ENCODE measurements around the gene KRT15.

Gene KRT15

DNA sequence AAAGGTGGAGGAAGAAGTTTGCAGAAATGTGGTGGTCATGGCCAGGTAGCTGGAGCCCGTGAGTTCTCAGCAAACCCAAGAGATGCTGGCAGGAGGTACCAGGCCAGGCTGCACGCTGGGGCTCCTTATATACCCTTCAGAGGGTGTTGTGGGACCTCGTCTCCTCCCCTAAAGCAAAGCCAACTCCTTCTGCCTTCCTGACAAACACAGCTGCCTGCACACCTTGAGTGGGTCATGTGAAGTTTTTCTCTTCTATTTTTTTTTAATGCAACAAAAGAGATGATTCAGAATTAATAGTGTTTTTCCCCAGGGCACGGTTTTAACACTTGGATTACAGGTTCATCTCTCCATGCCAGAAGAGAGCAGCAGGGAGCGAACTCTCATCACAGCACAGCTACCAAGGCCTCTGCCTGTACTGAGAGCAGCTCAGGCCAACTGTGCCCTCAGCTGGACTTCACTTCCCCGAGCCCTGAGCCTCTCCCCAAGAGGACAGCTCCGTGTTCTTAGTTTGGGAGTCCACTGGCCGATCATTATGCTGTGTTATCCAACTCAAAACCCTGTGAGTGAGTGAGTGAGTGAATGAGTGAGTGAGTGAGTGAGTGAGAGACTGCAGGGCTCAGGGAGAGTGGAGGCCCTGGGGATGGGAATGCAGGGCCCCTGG is at the start of gene KRT15:
KRT15 (minus strand) TSS at position 102 of the 661 bp plus-strand sequence; CDS start at position 39, 63 bp downstream.
- DNase-seq: no peak

DNA sequence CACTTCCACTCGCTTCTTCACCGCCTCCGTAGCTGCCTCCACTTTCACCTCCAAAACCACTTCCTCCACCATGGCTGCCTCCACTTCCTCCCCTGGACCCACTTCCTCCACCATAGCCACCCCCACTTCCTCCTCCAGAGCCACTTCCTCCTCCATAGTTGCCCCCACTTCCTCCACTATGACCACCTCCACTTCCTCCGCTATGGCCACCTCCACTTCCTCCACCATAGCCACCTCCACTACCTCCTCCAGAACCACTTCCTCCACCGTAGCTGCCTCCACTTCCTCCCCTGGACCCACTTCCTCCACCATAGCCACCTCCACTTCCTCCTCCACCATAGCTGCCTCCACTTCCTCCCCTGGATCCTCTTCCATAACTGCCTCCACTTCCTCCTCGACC is 48.6 kb upstream of the KRT15 start:
- no peak for DNase-seq

DNA sequence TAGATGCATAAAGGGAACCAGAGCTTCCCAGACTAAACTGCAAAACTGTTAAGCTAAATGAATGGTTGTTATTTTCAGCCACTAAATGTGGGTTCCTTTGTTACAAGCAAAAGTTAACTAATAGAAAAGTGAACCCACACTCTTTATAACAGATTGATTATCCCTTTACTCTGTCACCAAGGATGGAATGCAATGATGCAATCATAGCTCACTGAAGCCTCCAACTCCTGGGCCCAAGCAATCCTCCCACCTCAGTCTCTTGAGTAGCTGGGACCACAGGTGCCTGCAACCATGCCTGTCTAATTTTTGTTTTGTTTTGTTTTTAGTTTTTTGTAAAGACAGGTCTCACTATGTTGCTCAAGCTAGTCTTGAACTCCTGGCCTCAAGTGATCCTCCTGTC is 46.6 kb upstream of the KRT15 start:
- no peak for DNase-seq

DNA sequence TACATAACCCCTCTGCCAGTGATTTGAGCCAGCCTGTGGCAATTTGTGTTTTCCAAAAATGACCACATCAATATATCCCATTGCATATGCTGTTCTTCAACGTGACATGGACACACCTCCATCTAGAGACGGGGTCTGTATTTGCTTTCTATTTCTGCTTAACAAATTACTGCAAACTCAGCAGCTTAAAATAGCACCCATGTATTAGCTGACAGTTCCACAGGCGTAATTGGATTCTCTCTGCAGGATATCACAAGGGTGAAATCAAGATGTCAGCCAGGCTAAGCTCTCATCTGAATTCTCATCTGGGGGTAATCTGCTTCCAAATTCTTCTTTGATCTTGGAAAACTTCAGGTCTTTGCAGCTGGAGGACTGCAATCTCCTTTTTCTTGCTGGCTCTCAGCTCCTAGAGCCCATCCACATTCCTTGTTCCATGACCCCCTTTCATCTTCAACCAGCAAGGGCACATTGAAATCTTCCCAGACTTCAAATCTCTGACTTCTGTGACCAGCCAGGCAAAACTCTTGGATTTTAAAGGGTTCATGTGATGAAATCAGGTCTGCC is 45.0 kb upstream of the KRT15 start:
- no peak for DNase-seq

DNA sequence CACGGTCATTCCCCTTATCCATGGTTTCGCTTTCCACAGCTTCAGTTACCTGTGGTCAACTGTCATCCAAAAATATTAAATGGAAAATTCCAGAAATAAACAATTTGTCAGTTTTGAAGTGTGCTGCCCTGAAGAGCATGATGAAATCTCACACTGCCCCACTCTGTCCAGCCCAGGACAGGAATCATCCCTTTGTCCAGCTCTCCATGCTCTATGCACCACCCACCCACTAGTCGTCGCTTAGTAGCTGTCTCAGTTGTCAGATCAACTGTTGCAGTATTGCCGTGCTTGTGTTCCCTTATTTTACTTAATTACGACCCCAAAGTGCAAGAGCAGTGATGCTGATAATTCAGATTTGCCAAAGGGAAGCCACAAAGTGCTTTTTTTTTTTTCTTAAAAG is 42.9 kb upstream of the KRT15 start:
- DNase-seq: no peak

DNA sequence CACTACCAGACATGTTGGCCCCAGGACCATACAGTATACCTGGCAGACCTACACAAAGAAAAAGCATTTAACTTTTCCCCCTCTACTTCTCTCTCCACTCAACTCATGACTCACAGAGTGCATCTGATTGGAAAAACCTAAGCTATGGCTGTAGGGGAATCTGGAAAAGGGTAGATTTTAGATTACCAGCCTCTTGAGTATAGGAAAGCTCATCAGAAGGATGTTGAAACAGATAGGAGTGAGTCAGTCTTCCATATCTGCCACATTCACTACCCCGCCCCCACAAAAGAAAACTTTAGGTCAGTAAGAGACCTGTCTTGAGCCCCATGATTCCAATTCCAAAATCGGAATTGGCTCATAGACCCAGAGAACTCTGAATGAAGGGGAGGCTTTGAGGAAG is 40.9 kb upstream of the KRT15 start:
- DNase-seq: peak; percentile 40

DNA sequence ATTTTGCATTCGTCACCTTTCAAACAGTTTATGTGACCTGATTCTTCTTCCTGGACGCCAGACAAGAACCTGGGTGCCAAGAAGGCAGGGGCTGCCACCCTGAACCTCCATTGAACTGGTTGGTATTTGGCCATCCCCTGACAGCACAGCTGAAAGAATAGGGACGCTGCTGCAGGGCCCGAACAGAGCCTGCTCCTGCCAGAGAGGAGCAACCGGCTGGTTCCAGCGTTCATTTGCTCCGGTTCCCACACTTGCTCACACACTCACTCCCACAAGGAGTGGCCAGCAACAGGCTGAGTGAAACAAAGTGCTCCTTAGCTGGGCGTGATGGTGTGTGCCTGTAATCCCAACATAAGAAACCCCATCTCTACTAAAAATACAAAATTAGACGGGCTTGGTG is 38.2 kb upstream of the KRT15 start:
- no peak for DNase-seq

DNA sequence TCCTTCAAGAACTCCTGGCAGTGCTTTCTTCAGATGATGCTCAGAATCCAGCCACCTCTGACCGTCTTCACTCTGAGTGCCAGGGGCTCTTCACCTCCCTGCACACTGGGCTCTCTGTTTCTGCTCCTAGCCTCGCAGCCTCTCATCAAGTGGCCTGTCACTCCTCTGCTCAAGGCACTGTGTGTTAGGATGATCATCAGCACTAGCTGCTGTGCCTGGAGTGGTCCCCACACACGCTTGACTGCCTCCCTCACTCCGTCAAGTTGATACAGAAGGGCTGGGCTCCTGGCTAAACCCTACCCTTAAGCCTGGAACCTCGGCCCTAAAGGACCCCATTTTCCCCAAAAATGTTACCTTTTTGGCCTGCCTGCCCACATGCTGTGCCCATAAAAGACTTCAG is 37.6 kb upstream of the KRT15 start:
- DNase-seq: no peak

DNA sequence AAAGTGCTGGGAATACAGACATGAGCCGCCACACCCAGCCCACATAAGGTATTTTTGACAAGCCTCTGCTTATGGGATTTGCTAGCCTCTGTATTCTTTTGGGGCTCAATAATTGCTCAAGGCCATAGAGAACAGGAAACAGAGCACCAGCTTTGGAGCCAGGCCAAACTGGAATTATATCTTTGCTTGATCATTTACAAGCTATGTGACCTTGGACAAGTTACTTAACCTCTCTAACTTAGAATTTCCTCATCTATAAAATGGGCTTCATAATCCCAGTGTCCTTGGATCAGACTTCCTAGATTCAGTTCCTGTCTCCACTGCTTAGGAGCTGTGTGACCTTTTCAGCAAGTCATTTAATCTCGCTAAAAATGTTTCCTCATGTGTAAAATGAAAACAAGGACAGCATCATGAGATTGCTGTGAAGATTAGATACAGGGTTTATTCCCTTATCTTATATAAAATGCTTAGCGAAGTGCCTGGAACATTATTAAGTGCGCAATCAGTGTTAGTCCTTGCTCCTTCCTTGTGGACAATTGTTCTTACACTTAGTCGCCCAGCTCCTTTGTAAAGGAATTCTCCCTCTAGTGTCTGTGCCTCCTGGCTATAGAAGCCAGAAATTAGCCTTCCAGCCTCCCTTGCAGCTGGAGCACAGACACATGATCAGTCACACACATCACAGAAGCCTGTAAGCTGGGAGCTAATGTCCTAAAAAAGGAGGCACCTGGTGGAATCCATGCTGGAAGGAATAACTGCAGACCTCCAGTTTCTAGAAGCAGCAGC is 36.6 kb upstream of the KRT15 start:
- no peak for DNase-seq

DNA sequence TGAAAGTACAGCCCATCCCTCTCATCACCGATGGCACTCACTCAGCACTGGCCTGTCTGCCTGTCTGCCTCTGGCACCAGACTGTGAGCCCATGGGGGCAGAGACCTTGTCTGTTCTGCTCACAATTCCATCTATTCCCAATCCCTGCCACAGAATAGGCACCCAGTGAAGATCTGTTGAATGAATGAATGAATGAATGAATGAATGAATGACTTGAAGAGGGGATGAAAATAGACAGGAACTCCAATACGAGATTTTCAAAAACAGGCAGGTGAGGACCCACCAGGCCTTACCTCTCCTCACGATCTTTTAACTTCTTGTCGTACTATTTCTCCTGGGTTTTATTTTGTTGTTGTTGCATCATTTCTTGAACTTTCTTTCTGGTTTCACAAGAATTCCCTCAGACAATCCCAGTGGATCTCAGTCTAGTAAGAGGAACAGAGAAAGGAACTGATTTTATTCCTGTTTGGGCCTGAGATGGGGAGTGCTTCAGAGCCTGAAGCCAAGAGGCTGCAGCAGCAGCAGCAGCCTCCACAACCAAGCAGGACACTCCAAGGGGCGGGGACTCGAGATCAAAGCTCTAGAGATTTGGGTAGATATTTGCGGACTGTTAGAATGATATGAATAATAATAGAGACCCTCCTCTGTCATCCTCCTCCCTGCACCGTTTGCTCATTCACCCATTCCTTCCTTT is 35.4 kb upstream of the KRT15 start:
- DNase-seq: no peak

DNA sequence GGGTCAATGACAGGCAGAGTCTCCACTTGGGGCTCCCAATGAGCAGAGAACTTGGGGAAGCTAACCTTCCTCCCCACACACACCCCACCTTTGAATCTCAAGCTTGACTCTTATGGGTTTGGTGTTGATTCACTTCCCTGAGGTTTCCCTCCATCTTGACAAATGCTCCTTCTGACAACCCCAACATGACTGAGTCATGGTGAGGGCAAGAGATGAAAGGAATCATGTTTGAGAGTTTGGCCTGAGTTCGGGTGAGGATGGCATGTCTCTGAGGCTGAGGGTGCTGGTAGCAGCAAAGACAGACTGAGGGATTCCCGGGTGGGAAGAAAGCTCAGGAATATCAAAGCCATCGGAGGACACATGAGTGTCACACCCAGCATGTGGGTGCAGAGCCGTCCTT is 34.5 kb upstream of the KRT15 start:
- DNase-seq: peak; percentile 44

DNA sequence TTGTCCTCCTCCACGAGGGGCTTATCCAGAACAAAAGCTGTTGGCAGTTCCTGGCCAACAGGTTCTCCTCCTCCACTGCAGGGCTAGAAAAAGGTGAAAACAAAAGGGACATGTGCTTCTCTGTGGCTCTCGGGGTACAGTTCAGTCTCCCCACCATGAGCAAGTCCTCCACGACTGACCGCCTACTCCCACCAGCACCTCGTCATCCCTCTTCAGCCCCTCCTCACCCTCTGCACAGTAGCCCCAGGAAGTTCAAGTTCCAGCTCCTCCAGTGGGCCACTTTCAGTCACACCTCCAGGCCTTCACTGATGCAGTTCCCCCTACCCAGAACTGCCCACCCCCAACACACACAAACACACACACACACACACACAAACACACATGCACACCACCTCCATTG is 33.8 kb upstream of the KRT15 start:
- no peak for DNase-seq

DNA sequence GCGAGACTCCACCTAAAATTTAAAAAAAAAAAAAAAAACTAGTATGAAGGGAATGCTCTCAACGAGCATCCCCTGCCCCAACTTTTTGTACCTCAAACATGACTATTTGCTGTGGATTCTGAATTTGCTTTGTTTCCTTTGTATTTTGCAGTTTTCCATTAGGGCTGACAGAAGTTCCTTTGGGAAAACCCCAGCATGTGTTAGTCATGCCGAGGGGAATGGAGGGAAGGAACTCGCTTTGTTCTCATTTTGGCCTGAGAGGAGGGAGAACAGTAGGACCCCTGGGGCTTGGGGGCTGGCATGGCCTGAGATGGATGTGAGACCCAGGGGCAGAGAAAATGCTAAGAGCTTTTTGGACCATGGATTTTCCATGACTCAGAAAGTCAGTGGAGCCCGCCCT is 32.7 kb upstream of the KRT15 start:
- peak; percentile 58 for DNase-seq

DNA sequence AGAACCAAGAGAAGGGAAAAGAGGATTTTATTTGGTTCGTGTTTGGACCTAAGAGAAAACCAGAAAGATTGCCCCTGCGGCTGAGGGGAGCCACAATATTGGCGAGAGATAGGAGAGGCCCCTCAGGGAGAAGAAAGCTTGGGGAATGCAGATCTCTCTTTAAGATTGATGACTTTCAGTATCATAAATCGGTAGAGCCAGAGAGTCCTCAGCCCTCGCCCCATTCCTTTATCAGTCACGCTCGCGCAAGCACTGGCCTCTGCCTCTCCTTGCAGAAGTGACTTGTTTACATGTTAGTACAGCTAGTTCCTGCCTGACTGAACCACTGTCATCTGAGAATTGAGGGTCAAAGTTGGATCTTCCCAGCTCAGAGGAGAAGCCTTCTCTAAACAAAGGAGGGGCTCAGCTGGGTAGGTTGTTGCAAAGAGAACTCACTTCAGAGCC is 30.9 kb upstream of the KRT15 start:
- no peak for DNase-seq

DNA sequence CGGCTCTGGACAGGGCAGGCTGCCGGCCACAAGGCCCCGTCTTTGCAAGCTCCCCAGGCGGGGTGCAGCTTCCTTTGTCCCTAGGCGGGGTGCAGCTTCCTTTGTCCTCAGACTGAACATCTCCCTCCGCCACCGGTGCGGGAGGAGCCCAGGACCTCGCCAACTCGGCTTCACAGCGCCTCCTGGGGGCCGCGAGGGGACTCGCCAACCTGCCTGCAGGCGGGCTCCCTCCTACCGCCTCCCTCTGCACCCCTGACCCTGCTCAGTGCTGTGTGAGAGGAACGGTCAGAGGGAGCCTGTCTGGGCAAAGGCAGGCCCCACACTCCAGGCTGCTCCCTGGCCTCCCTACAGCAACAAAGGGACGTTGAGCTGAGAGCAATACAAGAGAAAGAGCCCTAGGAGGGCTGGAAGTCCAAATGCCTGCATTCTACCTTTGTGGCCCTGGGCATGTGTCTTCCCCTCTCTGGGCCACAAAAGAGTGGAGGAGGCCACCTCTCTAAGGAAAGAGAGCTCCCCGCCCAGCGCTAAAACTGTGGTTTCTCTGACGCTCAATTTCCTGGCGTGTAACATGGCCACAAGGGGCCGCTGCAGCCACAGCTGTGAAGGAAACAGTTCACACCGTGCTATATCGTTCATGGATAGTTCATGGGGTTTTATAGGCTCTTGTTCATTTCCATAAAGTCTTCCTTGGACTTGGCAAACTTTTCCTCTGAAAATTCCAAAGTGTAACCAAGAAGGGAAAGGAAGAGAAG is 30.3 kb upstream of the KRT15 start:
- peak; percentile 90 for DNase-seq

DNA sequence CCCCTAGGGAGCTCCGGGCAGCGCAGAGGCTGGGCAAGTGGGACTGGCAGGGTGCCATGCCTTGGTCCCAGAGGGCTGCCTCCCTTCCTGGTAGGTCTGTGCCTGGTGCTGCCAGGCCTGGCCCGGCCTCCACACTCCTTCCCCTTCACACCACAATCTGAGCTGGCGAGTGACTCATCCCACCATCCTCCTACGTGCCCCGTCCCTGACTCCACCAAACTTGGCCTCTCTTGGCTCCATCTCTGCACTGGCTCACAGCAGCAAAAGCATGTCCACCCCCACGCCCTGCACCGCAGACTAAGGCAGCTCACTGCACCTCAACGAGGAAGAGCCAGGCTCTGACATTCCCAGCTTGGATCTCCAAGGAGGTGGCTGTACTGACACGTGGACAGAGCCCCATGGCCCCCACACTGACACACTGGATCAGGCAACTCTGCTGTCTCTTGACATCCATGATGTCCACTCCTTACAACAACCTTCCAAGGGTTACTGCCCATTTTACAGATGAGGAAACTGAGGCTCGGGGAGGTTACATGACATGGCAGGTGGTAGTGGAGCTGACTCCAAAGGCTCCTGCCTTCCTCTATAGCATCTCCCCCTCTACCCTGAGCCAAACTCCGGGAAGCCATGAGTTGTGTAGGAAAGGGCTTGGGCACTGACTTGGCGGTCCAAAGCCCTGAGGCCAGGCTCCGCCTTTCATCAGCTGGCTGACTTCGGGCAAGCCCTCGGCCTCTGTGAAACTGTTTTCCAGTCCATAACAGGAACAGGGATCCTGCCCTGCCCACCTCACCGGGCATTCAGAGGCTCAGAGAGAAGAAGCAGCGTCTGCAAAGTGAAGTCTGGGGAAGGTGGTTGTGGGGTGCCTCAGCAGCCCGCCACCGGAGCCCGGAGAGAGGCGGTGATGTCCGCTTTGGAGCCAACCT is 29.5 kb upstream of the KRT15 start:
- DNase-seq: peak; percentile 99

DNA sequence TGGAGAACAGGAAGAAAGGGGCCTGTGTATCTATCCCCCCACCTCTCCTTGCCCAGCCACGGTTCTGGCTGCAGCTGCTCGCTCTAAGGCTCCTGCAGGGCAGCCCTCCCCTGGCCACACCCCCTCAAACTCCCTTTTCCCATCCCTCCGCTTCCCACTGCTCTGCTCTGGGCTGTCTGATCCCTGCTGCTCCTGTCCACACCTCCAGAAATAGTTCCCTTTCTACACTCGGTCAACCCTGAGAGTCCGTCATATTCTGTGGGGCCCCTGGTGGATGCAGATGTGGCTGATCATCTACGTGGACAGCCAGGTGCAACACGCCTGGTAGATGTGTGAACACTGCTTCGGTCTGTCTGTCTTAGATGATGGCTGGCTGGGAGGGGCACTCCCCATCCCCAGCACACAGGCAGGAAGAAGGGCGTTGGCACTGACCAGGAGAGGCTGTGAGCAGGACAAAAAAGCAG is 28.7 kb upstream of the KRT15 start:
- peak; percentile 30 for DNase-seq

DNA sequence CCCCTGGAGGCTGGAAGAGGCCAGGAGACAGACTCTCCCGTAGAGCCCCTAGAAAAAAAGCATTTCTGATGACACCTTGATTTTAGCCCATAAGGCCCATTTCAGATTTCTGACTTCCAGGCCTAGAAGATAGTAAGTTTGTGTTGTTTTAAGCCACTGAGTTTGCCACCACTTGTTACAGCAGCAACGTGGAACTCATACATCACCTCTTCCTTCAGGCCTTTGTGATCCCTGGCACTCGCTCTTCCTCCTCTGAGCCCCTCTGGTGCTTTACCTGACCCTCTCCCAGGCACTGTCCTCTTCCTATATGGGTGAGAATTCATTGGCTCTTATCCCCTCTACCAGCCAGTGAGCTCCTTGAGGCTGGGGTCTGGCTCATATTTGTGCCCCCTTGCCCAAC is 28.1 kb upstream of the KRT15 start:
- DNase-seq: no peak

DNA sequence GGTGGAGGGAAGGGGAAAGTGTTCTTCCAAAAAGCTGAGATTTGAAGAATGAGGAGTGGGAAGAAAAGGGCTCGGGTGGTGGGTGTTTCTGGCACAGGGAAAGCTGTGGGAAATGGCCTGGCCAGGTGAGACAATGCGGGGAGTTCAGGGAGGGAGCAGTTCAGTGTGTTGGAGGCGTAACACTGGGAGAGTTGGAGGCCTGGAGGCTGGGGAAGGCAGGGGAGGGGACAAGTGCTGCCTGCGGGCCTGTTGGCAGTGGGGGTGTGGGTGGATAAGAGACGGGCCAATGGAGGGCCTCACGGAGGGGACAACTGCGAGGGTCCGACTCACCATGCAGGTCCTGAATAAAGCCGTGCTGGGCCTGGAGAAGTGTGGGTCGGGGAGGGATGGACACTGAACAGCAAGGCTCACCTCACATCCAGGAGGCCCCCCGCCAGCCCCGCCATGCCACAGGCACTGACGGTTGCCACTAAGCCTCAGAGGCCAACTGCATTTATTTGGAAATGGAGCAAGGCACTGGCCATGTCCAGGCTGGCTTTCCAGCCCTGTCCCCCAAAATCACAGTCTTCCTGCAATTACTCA is 27.2 kb upstream of the KRT15 start:
- no peak for DNase-seq

DNA sequence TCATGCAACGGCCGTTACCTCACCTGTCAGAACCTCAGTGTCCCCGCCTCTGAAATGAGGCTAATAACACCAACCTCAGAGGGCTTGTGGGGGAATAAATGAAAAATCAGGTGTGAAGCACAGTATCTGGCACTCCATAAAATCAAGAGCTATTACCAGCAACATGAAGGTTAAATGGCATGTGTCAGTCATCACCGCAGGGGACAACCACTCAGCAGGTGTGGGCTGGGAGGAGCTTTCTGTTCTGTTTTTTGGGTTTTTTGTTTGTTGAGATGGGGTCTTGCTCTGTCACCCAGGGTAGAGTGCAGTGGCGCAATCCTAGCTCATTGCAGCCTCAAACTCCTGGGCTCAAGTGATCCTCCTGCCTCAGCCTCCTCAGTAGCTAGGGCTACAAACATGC is 26.2 kb upstream of the KRT15 start:
- no peak for DNase-seq

DNA sequence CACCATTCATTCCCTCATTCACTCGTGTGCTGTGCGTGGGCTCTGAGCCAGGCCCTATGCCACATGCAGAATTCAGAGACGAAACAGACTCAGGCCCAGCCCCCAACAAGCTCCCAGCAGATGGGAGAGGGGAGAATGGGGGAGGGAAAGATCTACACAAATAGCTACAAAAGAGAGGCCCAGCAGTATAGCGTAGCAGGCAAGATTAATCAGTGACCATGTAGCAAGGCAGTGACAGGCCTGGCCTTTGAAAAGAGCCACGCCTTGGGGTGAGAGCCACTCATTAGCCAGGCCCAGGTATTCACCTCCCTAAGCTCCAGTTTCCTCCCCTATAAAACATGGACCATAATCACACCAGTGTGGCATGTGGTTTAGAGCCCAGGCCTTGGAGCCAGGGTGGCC is 25.8 kb upstream of the KRT15 start:
- peak; percentile 20 for DNase-seq
